ENCODE measurements around the gene SKIDA1. TPM values are rescaled to one million over a fixed set of nuclear protein-coding genes. Genes with fewer than 3 reads are reported as not detected.

Gene SKIDA1
- total and polyA plus RNA-seq, 2 of the 4 experiments (the other 2 are of a cell fraction), result 0.36 to 0.72 TPM

DNA sequence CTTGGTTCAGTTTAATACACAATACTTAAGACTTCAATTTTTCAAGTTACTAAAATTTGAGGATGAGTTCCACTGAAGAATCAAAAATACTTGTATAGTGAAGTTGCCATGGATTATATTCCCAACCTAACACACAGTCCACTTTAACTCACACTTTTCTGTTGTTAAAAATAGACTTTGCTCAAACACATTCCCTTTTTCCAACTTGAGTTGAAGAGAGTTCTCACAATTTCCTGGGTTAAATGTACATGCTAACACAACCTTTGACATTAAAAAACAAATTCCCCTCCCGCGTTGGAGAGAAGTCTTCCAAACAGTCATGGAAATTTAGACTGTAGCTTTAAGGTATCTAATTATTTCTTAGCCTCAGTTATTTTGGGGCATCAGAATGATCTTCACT, 27.1 kb downstream of the SKIDA1 start:
- no peak for ATAC-seq (ENCODE audit: low read depth)
- Histone ChIP-seq H3K9me1 (ENCODE audit: insufficient read depth, low read length) (no peaks in the 10 kb centered on the region), H2AK5ac (ENCODE audit: low read depth, low read length) (no peak overlapping the region), H4K5ac (ENCODE audit: low read depth, low read length) (no peak overlapping the region), H3K56ac (ENCODE audit: extremely low read depth, insufficient read depth, low read length) (no peak overlapping the region), H2AFZ (replicated peaks; ENCODE audit: low read length, poor library complexity) (no peak overlapping the region), H3K23ac (ENCODE audit: low read depth, low read length) (no peak overlapping the region), H3K4ac (ENCODE audit: low read depth, low read length) (no peak overlapping the region), H3K4me2 (ENCODE audit: low read depth, low read length) (no peak overlapping the region), H3K4me1 (ENCODE audit: control insufficient read depth, insufficient read depth, low read length) (peaks cover 3% of the 10 kb centered on the region; the same call in 1 of the 2 replicates), H2BK5ac (ENCODE audit: low read depth, low read length, poor library complexity, severe bottlenecking) (no peak overlapping the region), H3K4me3 (ENCODE audit: insufficient read depth, low read depth, low read length) (no peak overlapping the region), H2AK9ac (replicated peaks; ENCODE audit: low read depth, low read length, poor library complexity) (no peak overlapping the region), H4K8ac (ENCODE audit: low read depth in 2 of 2, low read length in 2 of 2) (no peak overlapping the region), H4K20me1 (ENCODE audit: insufficient read depth, low read length) (no peaks in the 10 kb centered on the region), H3K9me3 (ENCODE audit: control insufficient read depth, insufficient read depth, low read length) (no peaks in the 10 kb centered on the region), H3K27ac (ENCODE audit: insufficient read depth, low read length) (no peak overlapping the region), H4K91ac (ENCODE audit: insufficient read depth, low read depth, low read length) (no peak overlapping the region), H3K14ac (replicated peaks; ENCODE audit: low read depth, low read length) (no peak overlapping the region), H3K18ac (ENCODE audit: low read depth, low read length) (no peak overlapping the region), H2BK20ac (ENCODE audit: low read depth, low read length) (no peak overlapping the region), H3K36me3 (ENCODE audit: control insufficient read depth, insufficient read depth, low read length) (no peaks in the 10 kb centered on the region), H3K79me1 (ENCODE audit: low read depth in 1 of 2, low read length in 2 of 2) (no peaks in the 10 kb centered on the region), H3K9ac (ENCODE audit: low read depth, low read length) (no peak overlapping the region), H2BK120ac (ENCODE audit: low read depth, low read length) (no peak overlapping the region), H2BK15ac (ENCODE audit: low read depth, low read length) (no peak overlapping the region), H3K27me3 (ENCODE audit: control insufficient read depth, insufficient read depth, low read length) (peaks cover 5% of the 10 kb centered on the region)
- no TSS peak for BruUV-seq (replicated peaks)
- no CpG with 5 or more reads among the region's 2 CpGs for WGBS, 2 experiments (ENCODE audit: extremely low coverage in 2 of 2, insufficient read length in 1 of 2)
- POLR2A ChIA-PET (ENCODE audit: unreplicated experiment), result no interaction called here
- intact Hi-C loops (cut with micrococcal nuclease) (loop anchor here (5.0 kb wide), 2 partner anchors 504 to 819 kb away; partner anchors contain the start of genes COMMD3 and DNAJC1), in situ Hi-C loops (cut with MboI; ENCODE audit: low sequenced_read_pairs) (loop anchor here (5.0 to 25.0 kb wide), 5 partner anchors 39 to 1489 kb away; no protein-coding TSS in a partner anchor), dilution Hi-C loops (cut with HindIII; ENCODE audit: low sequenced_read_pairs, unreplicated experiment) (no loop called here)
- no peak for TF ChIP-seq MAFK (IDR thresholded peaks at IDR 0.05; ENCODE audit: low read depth, low read length)
- TF ChIP-seq POLR2A (IDR thresholded peaks at IDR 0.05; ENCODE audit: low read depth, low read length), result no peak
- no peak for TF ChIP-seq MAZ (IDR thresholded peaks at IDR 0.05; ENCODE audit: borderline replicate concordance, low read depth, low read length)
- CTCF ChIA-PET, result no interaction called here
- DNase-seq, result no peak
